GM21786 (cell line): ENCODE data around the gene TET3.

ENCODE experiments used
- ATAC-seq: cut with Tn5 transposase; IDR thresholded peaks from one replicate; pipeline ENCODE4 v1.9.1; 2021; ENCODE audit not compliant: unreplicated experiment

TET3 gene

GRCh38 chr2:73985308-73986084 is 786 bp downstream of the TET3 start:
- peak; percentile 35 for ATAC-seq

- ATAC-seq: no peak
Observed at GRCh38 chr2:73986085-73986681, 1.5 kb downstream of the TET3 start.

- ATAC-seq: no peak
Observed at GRCh38 chr2:73987109-73987947, 2.6 kb downstream of the TET3 start.

GRCh38 chr2:73987948-73988700 is 3.4 kb downstream of the TET3 start:
- no peak for ATAC-seq

GRCh38 chr2:73989972-73990371 is 5.3 kb downstream of the TET3 start:
- ATAC-seq: no peak

GRCh38 chr2:73990531-73990930 is 5.8 kb downstream of the TET3 start:
- ATAC-seq: no peak

GRCh38 chr2:73992036-73992435 is 7.3 kb downstream of the TET3 start:
- ATAC-seq: no peak

- ATAC-seq: no peak
Observed at GRCh38 chr2:73993376-73993775, 8.7 kb downstream of the TET3 start.

GRCh38 chr2:73993778-73994177 is 9.1 kb downstream of the TET3 start:
- ATAC-seq: no peak

GRCh38 chr2:73994178-73994831 is 9.6 kb downstream of the TET3 start:
- no peak for ATAC-seq

GRCh38 chr2:73995810-73996209 is 11.1 kb downstream of the TET3 start:
- ATAC-seq: no peak

- ATAC-seq: no peak
Observed at GRCh38 chr2:73997813-73998212, 13.1 kb downstream of the TET3 start.

- no peak for ATAC-seq
Observed at GRCh38 chr2:73998451-73998850, 13.7 kb downstream of the TET3 start.

GRCh38 chr2:73998933-73999332 is 14.2 kb downstream of the TET3 start:
- no peak for ATAC-seq

GRCh38 chr2:73999881-74000597 is 15.3 kb downstream of the TET3 start:
- no peak for ATAC-seq

GRCh38 chr2:74000666-74001065 is 16.0 kb downstream of the TET3 start:
- ATAC-seq: no peak

- ATAC-seq: no peak
Observed at GRCh38 chr2:74001121-74001520, 16.4 kb downstream of the TET3 start.

GRCh38 chr2:74001781-74002504 is 17.2 kb downstream of the TET3 start:
- ATAC-seq: peak; percentile 45
